DMS 273 (cell line): ENCODE results near the gene XYLT1.

Experiments used
- DNase-seq: peaks from one replicate; lab custom pipeline; 2025; ENCODE audit not compliant: unreplicated experiment; lab: John Stamatoyannopoulos, UW

XYLT1 gene

GRCh38 chr16:17212606-17213005, 258.2 kb downstream of the XYLT1 start:
- no peak for DNase-seq

DNA sequence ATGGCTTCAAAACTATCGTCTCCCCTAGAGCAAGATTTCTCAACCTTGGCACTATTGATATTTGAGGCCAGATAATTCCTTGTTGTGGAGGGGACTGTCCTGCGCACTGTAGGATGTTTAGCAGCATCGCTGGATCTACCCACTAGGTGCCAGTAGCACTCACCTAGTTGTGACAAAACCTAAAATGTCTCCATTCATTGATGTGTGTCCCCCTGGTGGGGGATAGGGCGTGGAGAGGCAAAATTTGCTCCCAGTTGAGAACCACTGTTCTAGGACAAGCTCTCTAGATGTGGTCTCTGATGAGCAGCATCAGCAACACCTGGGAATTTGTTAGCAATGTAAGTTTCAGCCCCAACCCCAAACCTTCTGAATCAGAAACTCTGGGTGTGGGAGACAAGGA, 259.0 kb downstream of the XYLT1 start:
- peak; percentile 83 for DNase-seq

DNA sequence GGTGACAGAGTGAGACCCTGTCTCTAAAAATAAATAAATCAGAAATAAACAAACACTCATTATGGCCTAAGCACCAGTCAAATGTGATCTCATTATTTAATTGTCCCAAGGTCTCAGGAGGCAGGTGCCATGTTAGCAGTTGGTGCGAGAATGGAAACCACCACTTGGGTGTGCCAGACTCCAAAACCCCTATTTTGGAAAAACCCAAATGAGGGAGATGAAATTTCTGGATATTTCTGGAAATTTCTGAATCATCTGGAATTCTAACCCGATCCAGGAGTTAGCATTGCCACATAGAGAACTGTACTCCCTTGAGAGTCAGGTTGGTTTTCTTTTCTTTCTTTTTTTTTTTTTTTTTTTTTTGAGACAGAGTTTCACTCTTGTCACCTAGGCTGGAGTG, 264.0 kb downstream of the XYLT1 start:
- DNase-seq, result peak; percentile 10

DNA sequence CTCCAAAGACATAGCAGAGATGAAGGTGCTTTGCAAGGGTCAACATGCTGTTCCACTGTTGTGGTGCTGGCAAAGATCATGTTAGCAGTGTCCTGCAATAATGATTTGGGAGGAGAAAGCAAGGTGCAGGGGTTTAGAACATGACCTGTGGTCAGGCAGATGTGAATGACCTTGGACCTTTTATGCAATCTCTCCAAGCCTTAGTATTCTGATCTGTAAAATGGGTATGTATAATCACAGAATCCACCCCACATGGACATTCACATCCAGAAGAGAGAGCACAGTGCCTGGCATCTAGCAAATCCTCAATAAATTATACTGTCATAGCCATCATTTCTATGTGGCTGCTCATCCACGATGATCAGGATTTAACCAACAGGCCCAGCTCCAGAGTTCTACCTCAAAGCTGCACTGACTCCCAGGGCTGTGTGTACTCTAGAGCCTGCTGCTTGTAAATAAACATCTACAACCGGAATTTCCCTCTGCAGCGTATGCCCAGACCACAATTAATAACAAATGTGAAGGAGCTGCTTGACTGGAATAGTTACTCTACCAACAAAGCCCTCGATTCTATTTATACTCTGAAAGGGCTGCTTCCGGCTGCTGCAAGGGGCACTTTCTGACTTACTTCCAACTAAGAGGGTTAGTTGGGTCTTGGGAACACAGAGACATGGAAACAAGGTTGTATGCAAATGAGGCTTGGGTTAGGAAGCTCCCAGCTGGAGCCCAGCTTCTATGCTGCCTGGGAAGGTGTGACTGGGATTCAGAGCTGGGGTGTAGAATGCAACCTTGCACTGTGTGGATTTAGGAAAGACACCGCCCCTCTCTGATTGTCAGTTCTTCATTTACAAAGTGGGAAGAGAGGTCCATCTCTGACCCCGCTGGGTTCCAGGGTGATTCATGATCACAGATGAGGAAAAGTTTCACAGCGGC, 265.2 kb downstream of the XYLT1 start:
- no peak for DNase-seq

DNA sequence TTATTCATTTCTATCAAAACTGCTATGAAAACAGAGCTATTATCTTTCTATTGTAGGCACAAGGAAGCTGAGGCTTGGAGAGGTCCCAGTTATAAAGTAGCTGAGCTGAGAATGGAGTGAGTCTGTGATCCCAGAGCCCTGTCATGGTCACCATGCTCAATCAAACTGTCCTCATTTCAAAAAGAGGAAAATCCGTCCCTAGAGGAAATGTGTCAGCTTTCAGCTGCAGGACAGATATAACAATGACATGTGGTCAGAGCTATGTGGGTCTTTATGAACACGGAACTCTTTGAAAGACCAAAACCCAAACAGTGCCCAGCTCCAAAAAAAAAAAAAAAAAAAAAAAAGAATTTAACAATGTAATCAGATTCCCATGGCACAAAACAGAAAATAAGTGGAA, 266.1 kb downstream of the XYLT1 start:
- DNase-seq, result no peak

GRCh38 chr16:17204206-17204605, 266.6 kb downstream of the XYLT1 start:
- DNase-seq, result no peak

DNA sequence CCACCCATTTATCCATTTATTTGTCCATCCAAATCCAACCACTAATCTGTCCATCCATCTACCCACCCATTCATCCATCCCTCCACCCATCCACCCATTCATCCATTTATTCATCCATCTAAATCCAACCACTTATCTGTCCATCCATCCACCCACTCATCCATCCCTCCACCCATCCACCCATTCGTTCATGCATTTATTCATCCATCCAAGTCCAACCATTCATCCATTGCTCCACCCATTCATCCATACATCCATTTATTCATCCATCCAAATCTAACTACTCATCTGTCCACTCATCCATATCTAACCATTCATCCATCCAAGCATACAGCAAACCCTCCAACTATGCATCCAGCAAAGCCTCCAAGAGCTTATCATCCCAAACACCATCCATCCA, 267.3 kb downstream of the XYLT1 start:
- no peak for DNase-seq

- no peak for DNase-seq
Measured at GRCh38 chr16:17199135-17199534, 271.6 kb downstream of the XYLT1 start.

- DNase-seq, result no peak
Measured at GRCh38 chr16:17196526-17196925, 274.2 kb downstream of the XYLT1 start.

DNA sequence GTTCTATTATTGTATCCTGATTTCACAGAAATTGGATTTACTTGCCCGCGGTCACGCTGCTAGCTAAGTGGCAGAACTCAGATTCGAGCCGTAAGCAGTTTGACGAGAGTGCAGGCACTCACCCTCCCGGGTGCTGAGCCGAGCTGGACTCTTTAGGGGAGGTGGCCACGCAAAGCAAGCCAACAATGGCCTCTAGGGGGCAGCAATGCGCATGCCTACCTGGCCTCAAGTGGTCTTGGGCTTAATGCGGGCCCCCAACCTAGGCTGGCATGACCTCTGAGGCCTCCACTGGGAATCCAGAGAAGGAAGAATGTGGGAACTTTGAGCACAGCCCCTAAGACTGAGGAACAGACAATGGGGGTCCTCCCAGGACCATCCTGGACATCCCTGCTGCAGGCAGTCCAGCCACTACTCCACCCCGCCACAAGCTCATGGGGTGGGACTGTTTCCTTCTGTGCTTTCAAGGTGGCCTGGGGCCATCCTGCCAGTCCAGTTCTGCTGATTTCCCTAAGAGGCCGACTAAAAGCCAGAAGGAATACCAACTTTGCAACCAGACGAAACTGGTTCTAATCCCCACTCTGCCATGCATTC, 276.5 kb downstream of the XYLT1 start:
- peak; percentile 71 for DNase-seq

GRCh38 chr16:17193566-17194100, 277.1 kb downstream of the XYLT1 start:
- DNase-seq, result peak; percentile 84

DNA sequence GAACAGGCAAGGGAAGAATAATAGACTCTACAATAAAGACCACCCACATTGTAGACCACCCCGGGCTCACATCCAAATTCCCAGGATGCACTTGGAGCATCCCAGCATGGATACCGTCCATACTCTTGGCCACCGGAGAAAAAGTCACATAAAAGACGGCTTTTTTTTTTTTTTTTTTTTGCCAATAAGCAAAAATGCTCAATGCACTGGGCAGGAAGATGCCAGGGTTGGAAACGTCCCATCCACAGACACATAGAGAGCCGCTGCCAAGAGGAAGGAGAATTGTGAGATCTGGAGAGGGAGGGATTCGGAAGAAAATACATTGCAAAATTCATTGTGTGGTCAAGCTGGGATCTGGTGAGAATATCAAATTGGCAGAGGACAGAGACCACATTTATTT, 286.7 kb downstream of the XYLT1 start:
- DNase-seq, result no peak

DNA sequence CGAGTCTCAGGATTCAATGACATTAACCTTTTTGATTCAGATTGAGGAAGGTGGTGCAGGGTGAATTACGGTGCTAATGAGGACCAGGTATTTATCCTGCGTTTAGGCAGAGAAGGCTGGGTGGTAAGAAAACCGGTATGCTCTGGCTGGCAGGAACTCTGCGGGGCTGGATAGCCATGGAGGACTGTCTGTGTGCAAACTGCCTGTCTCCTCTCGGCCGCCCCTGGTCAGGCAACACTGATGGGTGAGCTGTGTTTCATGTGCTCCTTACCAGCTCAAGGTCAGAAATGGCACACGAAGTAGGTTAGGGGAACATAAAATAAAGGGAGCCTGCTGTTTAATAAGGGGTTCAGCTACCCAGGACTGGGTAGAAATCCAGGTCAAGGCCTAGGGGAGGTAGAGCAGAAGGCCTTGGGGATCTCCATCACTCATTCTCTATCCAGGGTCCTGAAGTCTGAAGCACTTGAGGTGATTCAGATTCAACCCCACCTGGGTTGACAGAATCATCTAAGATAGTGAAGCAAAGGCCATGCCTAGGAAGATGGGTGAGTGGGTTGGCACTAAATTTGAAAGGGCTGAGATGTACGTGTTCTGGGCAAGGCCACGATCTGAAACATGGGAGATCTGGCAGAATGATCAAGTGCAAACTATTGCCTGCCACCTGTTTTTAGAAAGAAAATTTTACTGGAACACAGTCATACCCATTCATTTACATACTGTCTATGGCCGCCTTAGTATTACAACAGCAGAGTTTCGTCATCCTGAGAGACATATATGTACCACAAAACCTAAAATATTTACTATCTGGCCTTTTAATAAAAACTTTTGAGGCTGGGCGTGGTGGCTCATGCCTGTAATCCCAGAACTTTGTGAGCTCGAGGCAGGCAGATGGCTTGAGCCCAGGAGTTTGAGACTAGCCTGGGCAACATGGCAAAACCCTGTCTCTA, 292.5 kb downstream of the XYLT1 start:
- DNase-seq, result no peak

GRCh38 chr16:17177242-17177958, 293.4 kb downstream of the XYLT1 start:
- DNase-seq, result no peak

DNA sequence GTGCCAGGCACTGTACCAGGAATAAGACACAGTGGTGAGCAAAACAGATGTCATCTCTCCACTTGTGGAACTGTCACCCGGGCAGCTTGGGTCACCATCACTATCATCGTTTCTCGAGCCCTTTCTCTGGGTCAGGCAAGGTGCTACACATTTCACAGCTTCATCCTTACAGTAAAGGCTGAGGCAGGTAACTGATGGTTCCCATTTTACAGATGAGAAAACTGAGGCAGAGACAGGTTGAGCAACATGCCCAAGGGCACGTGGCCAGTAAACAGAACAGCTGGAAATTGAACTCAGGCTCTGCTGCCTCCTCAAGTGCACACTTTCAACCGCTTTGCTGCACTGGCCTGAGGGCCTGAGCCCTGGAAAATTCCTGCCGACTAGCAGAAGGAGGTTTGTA, 294.6 kb downstream of the XYLT1 start:
- no peak for DNase-seq

DNA sequence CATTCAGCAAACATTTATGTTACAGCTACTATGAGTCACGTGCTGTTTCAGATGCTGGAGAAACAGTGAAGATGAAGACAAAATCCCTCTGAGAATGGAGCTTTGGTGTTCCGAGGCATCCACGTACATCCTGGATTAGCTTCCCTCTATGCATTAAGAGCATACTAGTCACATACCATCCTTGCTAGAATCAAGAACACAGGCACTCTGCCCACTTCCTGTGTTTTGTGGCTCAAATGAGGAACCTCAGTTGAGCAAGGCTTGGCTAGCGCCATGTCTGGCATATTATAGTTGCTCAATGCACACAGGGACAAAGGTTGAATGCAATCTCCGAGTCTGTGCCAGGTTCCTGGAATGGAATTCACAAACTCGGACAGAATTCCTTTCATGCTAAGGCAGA, 297.5 kb downstream of the XYLT1 start:
- DNase-seq, result no peak

DNA sequence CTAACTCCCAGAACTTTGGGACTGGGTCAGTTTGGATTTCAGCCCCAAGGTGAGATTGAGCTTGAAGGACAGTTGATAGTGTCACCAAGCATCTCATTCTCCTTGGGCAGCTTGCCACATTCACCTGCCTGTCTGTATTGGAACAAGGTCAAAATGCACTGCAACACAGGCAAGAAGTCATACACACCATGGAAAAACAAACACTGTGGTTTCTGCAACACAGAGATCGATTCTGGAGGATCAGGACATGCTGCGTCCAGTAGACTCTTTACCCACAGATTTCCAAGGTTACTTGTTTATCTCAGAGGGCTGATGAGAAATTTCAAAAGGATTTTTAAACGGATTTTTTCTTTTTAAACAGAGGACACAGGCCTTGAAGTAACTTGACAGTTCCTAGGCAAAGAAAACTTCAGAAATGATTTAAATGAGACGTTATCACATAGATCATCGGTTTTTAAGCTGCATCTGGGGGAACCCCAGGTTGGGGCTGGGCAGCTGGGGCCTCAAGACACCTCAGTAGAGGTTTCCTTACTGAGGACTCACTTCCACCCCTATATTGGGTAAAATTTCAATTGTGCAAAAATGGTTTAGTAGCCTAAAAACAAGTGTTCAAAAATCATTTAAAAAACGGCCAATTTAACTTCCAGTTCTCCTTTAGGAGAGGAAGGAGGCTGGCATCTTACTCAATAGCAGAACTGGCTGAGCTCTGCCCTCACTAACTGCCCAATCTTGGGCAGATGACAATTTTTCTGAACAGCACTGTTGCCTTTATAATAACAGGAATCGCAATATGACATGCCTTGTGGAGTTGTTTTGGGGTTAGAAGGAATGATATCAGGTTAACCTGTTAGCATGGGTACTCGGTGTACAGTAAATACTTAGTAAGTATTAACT, 299.3 kb downstream of the XYLT1 start:
- DNase-seq, result no peak

DNA sequence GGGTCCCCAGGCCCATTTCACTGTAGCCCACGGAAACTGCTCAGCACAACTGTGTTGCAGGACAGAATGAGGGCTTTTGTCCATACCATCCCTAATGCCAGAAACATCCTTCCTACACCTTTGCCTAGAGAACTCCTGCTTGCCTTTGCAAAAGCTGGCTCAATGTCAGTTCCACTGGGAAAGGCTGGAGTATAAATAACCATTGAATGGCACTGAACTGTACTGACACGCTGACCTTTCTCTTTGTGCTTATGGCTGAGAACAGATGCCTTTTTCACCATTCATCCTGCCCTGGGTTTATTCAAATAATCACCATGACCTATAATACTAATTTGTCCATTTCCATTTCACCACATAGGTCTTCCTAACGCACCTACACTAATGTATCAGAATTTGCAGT, 300.3 kb downstream of the XYLT1 start:
- DNase-seq, result no peak

- no peak for DNase-seq
Measured at GRCh38 chr16:17168181-17168580, 302.6 kb downstream of the XYLT1 start.

GRCh38 chr16:17166095-17166494, 304.7 kb downstream of the XYLT1 start:
- no peak for DNase-seq
